Smooth muscle cell (in vitro differentiated cells): ENCODE data around the gene FGFR1OP2. TPM values are rescaled to one million over a fixed set of nuclear protein-coding genes. Genes with fewer than 3 reads are reported as not detected.

ENCODE experiments used
- DNase-seq: peaks from one replicate; lab custom pipeline; 2025; ENCODE audit not compliant: unreplicated experiment; lab: John Stamatoyannopoulos, UW
- H2AFZ ChIP-seq: fragments of 200-600 bp; sonication (generic); 2 replicates; pipeline ENCODE4 v1.6.0; 2016; ENCODE audit warnings: antibody characterized with exemption, low read depth, mild to moderate bottlenecking
- H3F3A ChIP-seq: fragments of 200-600 bp; sonication (generic); 2 replicates; pipeline ENCODE4 v1.6.0; 2017; ENCODE audit warnings: antibody characterized with exemption, low read depth
- H3K27ac ChIP-seq: fragments of 200-600 bp; sonication (generic); 2 replicates; pipeline ENCODE4 v1.5.1; 2016; ENCODE audit warnings: low read depth, mild to moderate bottlenecking
- H3K27me3 ChIP-seq: fragments of 200-600 bp; sonication (generic); 2 replicates; pipeline ENCODE4 v1.6.1; 2016; ENCODE audit warnings: low read depth, mild to moderate bottlenecking
- H3K36me3 ChIP-seq: fragments of 200-600 bp; sonication (generic); 2 replicates; pipeline ENCODE4 v1.5.1; 2016; ENCODE audit warnings: low read depth
- H3K4me1 ChIP-seq: fragments of 200-600 bp; sonication (generic); 2 replicates; pipeline ENCODE4 v1.5.1; 2016; ENCODE audit warnings: low read depth
- H3K4me2 ChIP-seq: fragments of 200-600 bp; sonication (generic); 2 replicates; pipeline ENCODE4 v1.6.0; 2016; ENCODE audit warnings: mild to moderate bottlenecking
- H3K4me3 ChIP-seq: fragments of 200-600 bp; sonication (generic); 2 replicates; pipeline ENCODE4 v1.5.1; 2016; ENCODE audit warnings: mild to moderate bottlenecking
- H3K79me2 ChIP-seq: fragments of 200-600 bp; sonication (generic); 2 replicates; pipeline ENCODE4 v1.6.0; 2016; ENCODE audit warnings: low read depth, mild to moderate bottlenecking
- H3K9ac ChIP-seq: fragments of 200-600 bp; sonication (generic); 2 replicates; pipeline ENCODE4 v1.6.0; 2016; ENCODE audit warnings: low read depth
- H3K9me3 ChIP-seq: fragments of 200-600 bp; sonication (generic); replicated peaks from 2 replicates; pipeline ENCODE4 v1.5.1; 2016; ENCODE audit warnings: low read depth
- H4K20me1 ChIP-seq: fragments of 200-600 bp; sonication (generic); 2 replicates; pipeline ENCODE4 v1.6.0; 2016; ENCODE audit warnings: low read depth
- WGBS: methylation state at CpG from one replicate; pipeline ENCODE4 v1.1.7; 2016; ENCODE audit warnings: low lambda C conversion rate; 5-methylcytosine and 5-hydroxymethylcytosine counted together
- polyA plus RNA-seq: library from polyadenylated mRNA; unstranded; fragments of >200 nt; fragmentation: Nextera tagmentation; extraction: Ambion mirVana; gene quantifications from 2 replicates; pipeline ENCODE4 v1.2.1, GENCODE V29; 2016
- total RNA-seq: library from RNA; depleted of rRNA; stranded (reverse); fragments of >200 nt; gene quantifications from 2 replicates; pipeline ENCODE4 v1.2.3, GENCODE V29; 2014
- TF ChIP-seq, protein P1 (sequence below): fragments of 200-600 bp; sonication (generic); IDR thresholded peaks from 2 replicates; pipeline ENCODE4 v1.5.1; 2017; ENCODE audit warnings: borderline replicate concordance, mild to moderate bottlenecking, antibody characterized with exemption; ENCODE audit not compliant: insufficient read depth, poor library complexity, severe bottlenecking

Gene FGFR1OP2
- total RNA-seq = 53.5 and 77.2 TPM in 2 replicates
- 28.0 and 28.4 TPM in 2 replicates for polyA plus RNA-seq

DNA sequence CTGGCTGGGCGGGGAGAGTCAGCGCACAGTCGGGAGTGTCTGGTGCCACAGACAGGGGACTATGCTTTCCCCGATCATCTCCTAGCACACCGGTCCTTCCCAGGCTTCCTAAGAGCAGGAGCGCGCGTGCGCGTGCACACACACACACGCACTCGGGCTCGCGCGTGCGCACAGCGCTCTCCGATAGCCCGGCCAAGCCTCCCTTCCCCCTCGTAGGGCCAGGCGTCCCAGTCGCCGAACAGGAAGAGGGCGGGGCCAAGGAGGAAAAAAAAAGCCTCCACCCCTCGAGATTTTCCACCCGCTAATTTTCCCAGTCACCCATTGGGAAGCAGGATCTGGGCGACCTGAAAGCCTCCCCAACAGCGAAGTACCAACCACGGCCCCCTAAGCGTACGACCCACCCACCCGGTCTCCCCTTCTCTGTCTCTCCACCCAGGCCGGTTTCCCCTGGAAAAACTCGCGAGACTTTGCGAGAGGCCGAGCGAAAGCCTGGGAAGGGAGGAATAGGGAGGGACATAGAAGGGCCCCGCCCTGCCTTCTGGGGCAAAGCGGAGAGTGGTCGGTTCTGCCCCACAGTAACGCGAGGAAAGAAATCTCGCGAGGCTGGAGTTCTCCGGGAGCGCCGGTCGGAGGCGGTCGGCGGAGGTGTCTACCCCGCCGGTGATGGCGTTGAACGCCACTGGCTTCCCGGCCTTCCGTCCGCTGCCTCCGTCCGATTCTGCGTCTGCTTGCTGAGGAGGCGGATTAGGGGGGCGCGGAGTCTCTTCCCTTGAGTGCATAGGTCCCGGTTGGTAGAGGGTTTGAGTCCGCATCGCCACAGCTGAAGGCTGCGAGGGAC lies at the start of gene FGFR1OP2, which contains the start of gene INTS13:
Gene FGFR1OP2 (plus strand): TSS at position 608 of the 838 bp plus-strand sequence. CDS start 15,689 bp downstream, outside the sequence.
Gene INTS13 (minus strand): TSS at position 119 of the 838 bp plus-strand sequence. CDS start 1,178 bp downstream, outside the sequence.
- Histone ChIP-seq H2AFZ (peak within 1 kb of the TSS; percentile 86), H3K9me3 (no peaks in the 10 kb centered on the region), H3K27me3 (no peaks in the 10 kb centered on the region), H3K27ac (peak within 1 kb of the TSS; percentile 97), H4K20me1 (peaks cover 43% of the 10 kb centered on the region), H3K9ac (peak within 1 kb of the TSS; percentile 96), H3F3A (no peaks in the 10 kb centered on the region), H3K4me1 (peaks cover 35% of the 10 kb centered on the region), H3K4me3 (peak within 1 kb of the TSS; percentile 68), H3K4me2 (peak within 1 kb of the TSS; percentile 91), H3K36me3 (no peaks in the 10 kb centered on the region), H3K79me2 (peaks cover 81% of the 10 kb centered on the region)
- DNase-seq = peak; percentile 99
- under 1% methylated on average over 67 of the region's 69 CpGs for WGBS
- TF ChIP-seq, protein P1, sequence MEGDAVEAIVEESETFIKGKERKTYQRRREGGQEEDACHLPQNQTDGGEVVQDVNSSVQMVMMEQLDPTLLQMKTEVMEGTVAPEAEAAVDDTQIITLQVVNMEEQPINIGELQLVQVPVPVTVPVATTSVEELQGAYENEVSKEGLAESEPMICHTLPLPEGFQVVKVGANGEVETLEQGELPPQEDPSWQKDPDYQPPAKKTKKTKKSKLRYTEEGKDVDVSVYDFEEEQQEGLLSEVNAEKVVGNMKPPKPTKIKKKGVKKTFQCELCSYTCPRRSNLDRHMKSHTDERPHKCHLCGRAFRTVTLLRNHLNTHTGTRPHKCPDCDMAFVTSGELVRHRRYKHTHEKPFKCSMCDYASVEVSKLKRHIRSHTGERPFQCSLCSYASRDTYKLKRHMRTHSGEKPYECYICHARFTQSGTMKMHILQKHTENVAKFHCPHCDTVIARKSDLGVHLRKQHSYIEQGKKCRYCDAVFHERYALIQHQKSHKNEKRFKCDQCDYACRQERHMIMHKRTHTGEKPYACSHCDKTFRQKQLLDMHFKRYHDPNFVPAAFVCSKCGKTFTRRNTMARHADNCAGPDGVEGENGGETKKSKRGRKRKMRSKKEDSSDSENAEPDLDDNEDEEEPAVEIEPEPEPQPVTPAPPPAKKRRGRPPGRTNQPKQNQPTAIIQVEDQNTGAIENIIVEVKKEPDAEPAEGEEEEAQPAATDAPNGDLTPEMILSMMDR = no peak

DNA sequence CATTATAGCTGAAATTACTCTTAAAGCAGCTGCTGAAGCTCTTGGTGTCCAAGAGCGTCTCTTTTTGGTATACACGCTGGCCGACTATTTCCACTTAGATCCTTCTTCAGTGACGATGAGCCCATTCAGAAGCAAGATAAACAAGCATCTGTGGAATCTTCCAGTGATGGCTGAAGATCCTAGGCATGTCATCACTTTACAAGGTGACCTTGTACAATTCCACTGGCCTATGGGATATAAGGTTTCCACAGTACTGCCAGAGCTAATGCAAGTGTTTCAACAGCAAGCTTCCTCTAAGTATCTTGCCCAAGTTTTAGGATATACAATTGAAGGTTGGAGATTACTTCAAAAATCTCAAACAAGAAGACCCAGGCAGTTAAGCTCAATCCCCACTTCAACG lies 47.5 kb upstream of the FGFR1OP2 start:
- Histone ChIP-seq H3K9ac (no peak overlapping the region), H3K4me2 (no peak overlapping the region), H3K79me2 (no peaks in the 10 kb centered on the region), H3K27ac (no peak overlapping the region), H3K9me3 (no peaks in the 10 kb centered on the region), H3K4me1 (no peaks in the 10 kb centered on the region), H3K27me3 (no peaks in the 10 kb centered on the region), H2AFZ (no peak overlapping the region), H4K20me1 (no peaks in the 10 kb centered on the region), H3K4me3 (no peak overlapping the region), H3K36me3 (no peaks in the 10 kb centered on the region), H3F3A (no peaks in the 10 kb centered on the region)
- DNase-seq = no peak
- WGBS = 86% methylated on average over 5 of the region's 5 CpGs
- TF ChIP-seq, protein P1 = no peak

DNA sequence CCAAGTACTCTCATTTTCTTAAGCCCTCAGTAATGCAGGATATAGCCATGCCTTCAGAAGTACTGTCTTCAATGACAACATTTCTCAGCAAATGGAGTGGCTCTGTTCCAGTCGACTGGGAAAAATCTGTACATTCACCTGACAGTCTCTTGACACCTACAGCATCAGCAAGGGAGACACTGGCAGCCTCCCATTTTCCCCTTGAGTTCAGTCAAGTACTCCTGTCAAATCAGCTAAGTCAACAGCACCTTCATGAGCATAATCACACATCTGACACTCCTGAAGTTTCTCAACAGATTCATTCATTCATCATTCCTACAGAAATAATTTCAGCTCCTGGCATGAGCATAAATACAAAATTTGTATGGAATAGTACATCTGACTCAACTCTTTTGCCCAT lies 46.6 kb upstream of the FGFR1OP2 start:
- H2AFZ ChIP-seq = no peak overlapping the region
- H4K20me1 ChIP-seq = no peaks in the 10 kb centered on the region
- TF ChIP-seq, protein P1 = no peak
- WGBS = 100% methylated on average over 1 of the region's 1 CpG
- no peak overlapping the region for H3K27ac ChIP-seq
- DNase-seq = no peak
- H3K36me3 ChIP-seq = no peaks in the 10 kb centered on the region
- no peak overlapping the region for H3K4me2 ChIP-seq
- H3F3A ChIP-seq = no peaks in the 10 kb centered on the region
- no peaks in the 10 kb centered on the region for H3K79me2 ChIP-seq
- no peaks in the 10 kb centered on the region for H3K4me1 ChIP-seq
- no peaks in the 10 kb centered on the region for H3K27me3 ChIP-seq
- no peak overlapping the region for H3K9ac ChIP-seq
- no peak overlapping the region for H3K4me3 ChIP-seq
- H3K9me3 ChIP-seq = no peaks in the 10 kb centered on the region
